ENCODE data around the gene RAD52. TPM values are rescaled to one million over a fixed set of nuclear protein-coding genes. Genes with fewer than 3 reads are reported as not detected.
A peak's percentile ranks its signal among the peaks of the same experiment; 100 is the strongest.

RAD52 gene
- total and polyA plus RNA-seq, 7 donors = 5.9 to 14.4 (median 7.2) TPM

DNA sequence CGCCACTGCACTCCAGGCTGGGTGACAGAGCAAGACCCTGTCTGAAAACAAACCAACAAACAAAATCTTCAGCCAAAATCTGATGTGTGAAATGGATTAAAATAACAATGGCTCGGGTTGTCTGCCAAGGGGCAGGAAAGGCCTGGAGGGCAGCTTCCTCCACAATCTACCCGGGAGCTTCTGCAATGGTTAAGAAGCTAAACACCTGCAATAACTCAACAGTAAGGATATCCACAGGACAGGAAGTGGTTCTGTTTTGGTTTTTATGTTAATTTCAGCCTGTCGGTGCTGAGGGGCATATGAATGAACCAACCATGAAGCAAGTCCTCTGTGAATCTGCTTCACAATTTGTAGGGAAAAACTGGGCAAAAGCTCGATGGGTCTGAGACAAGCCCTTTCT, 34.4 kb downstream of the RAD52 start:
- intact Hi-C loops (cut with DNase I) = no loop called here
- Histone ChIP-seq H3K27me3 (ENCODE audit: insufficient read depth in 3 of 3, low read length in 2 of 3) (no peaks in the 10 kb centered on the region), H3K4me3 (no peak overlapping the region), H3K4me1 (no peaks in the 10 kb centered on the region), H3K27ac (no peak overlapping the region), H3K9me3 (no peaks in the 10 kb centered on the region), H3K36me3 (ENCODE audit: insufficient read depth in 1 of 2, low read depth in 1 of 2) (peaks cover 13 to 92% of the 10 kb centered on the region in 2 donors)
- DNase-seq (no peak), ATAC-seq (peak in 1 of 4 donors; percentile 3)
- WGBS, 3 donors = 54 to 61% (median 54%) methylated on average over 5 of the region's 5 CpGs
- TF ChIP-seq, protein P1, sequence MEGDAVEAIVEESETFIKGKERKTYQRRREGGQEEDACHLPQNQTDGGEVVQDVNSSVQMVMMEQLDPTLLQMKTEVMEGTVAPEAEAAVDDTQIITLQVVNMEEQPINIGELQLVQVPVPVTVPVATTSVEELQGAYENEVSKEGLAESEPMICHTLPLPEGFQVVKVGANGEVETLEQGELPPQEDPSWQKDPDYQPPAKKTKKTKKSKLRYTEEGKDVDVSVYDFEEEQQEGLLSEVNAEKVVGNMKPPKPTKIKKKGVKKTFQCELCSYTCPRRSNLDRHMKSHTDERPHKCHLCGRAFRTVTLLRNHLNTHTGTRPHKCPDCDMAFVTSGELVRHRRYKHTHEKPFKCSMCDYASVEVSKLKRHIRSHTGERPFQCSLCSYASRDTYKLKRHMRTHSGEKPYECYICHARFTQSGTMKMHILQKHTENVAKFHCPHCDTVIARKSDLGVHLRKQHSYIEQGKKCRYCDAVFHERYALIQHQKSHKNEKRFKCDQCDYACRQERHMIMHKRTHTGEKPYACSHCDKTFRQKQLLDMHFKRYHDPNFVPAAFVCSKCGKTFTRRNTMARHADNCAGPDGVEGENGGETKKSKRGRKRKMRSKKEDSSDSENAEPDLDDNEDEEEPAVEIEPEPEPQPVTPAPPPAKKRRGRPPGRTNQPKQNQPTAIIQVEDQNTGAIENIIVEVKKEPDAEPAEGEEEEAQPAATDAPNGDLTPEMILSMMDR (IDR thresholded peaks at IDR 0.05) = no peak

DNA sequence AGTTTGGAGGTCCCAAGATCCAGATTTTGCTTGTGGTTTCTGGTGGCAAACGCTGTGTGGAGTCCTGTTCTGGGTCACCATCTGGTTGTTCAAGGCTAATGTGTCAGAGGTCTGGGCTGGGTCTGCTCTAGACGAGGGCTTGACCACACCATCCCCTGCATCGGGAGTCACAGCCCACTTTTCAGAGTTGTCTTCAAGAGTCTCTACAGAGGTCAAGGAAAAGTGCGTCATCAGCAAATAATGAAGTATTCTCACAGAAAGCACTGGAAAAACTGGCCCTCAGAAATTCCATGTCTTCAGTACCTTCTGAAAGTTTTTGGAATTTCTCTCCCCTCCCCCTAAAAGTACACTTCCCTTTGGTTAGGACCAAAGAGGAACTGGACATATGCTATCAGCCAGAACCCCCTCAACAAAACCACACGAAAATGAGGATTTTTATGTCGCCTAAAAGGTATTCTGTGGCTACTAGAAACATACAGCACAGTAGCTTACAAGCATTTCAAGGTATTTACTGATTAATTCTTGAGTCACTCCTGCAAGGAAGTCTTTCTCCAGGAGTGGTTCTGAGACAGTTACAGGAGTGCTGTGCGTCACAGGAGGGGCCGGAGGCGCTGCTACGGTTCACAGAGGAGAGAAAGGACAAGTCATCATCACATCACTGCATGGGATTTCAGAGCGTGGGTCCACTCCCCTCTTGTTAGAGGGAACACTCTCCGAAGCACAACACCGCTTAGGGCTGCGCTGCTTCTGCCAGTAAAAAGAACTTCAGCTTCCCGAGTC, 35.4 kb downstream of the RAD52 start:
- H3K27me3 ChIP-seq (ENCODE audit: insufficient read depth in 3 of 3, low read length in 2 of 3) = no peaks in the 10 kb centered on the region
- H3K4me1 ChIP-seq = no peaks in the 10 kb centered on the region
- H3K4me3 ChIP-seq = no peak overlapping the region
- DNase-seq (no peak), ATAC-seq (peak in 2 of 4 donors; percentile 18 to 34)
- intact Hi-C loops (cut with DNase I) = no loop called here
- no peak overlapping the region for H3K27ac ChIP-seq
- 81 to 88% (median 83%) methylated on average over 15 of the region's 15 CpGs for WGBS, 3 donors
- peaks cover 15 to 98% of the 10 kb centered on the region in 2 donors for H3K36me3 ChIP-seq (ENCODE audit: insufficient read depth in 1 of 2, low read depth in 1 of 2)
- TF ChIP-seq, protein P1 (IDR thresholded peaks at IDR 0.05) = no peak
- no peaks in the 10 kb centered on the region for H3K9me3 ChIP-seq

DNA sequence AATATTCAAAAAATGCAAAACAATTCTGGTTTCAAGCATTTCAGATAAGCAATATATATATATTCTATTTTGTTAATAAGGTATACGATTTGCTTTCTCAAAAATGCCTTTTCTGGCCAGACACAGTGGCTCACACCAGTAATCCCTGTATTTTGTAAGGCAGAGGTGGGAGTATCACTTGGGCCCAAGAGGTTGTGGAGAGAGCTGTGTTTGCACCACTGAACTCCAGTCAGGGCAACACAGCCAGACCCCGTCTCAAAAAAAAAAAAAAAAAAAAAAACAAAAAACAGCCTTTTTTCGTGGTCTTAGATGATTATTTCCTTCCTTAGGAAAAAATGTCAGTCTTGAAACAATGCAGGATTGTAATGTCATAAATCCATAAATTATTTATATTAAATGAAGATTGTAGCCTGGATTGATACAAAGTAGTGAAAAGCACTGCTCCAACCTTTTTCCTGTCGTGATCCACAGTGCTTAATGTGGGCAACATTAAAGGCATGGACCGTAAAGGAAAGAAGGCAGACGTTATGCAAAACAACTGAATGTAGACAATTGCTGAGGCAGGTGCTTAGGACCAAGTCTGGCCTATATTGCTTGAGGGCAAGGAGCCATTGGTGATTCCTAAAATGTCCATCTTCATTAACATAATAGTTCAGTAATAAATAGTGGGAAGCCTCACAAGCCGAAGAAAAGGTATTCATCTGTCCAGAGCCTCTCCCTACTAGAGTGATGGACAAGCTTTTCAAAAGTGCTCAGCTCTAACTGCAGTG, 36.8 kb downstream of the RAD52 start:
- H3K4me1 ChIP-seq = no peaks in the 10 kb centered on the region
- no peak overlapping the region for H3K4me3 ChIP-seq
- H3K36me3 ChIP-seq (ENCODE audit: insufficient read depth in 1 of 2, low read depth in 1 of 2) = peaks cover 18 to 99% of the 10 kb centered on the region in 2 donors
- H3K9me3 ChIP-seq = no peaks in the 10 kb centered on the region
- TF ChIP-seq, protein P1 (IDR thresholded peaks at IDR 0.05) = no peak
- intact Hi-C loops (cut with DNase I) = no loop called here
- no peaks in the 10 kb centered on the region for H3K27me3 ChIP-seq (ENCODE audit: insufficient read depth in 3 of 3, low read length in 2 of 3)
- WGBS, 3 donors = 66 to 75% (median 73%) methylated on average over 7 of the region's 7 CpGs
- H3K27ac ChIP-seq = no peak overlapping the region
- ATAC-seq (no peak), DNase-seq (no peak)

DNA sequence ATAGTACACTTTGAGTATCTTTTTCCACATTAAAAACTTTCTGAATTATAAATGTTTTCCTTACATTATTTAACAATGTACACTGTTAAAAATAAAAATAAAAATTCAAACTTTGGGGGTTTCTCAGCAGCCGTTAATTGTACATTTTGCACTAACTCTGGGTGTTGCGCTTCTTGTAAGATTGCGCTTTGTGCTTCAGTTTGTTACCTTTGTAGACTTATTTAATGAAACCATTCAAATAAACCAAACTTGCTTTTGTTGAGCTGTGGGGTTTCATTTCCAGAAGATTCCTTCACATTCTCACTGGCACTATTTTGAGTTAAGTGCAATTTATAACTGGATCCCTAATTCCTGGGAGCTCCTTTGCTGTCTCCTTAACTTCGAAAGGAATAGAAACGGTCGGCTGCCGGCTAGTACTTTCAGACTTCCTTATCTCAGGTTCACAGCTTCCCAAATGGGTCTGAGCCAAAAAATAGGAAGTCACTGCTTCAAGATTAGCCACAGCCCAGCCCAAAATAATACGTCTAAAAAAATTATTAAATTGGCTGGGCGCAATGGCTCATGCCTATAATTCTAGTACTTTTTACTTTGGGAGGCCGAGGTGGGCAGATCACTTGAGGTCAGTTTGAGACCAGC, 38.2 kb downstream of the RAD52 start:
- intact Hi-C loops (cut with DNase I) = no loop called here
- Histone ChIP-seq H3K27me3 (ENCODE audit: insufficient read depth in 3 of 3, low read length in 2 of 3) (no peaks in the 10 kb centered on the region), H3K4me3 (no peak overlapping the region), H3K27ac (no peak overlapping the region), H3K9me3 (no peaks in the 10 kb centered on the region), H3K36me3 (ENCODE audit: insufficient read depth in 1 of 2, low read depth in 1 of 2) (peaks cover 20 to 100% of the 10 kb centered on the region in 2 donors), H3K4me1 (no peaks in the 10 kb centered on the region)
- whole genome bisulfite sequencing, 3 donors = 71 to 75% (median 74%) methylated on average over 10 of the region's 10 CpGs
- TF ChIP-seq, protein P1 (IDR thresholded peaks at IDR 0.05) = no peak
- DNase-seq (no peak), ATAC-seq (no peak)
